Gastrocnemius medialis (tissue), 4 donors: Measurements from ENCODE around the gene DCUN1D5.

Experiments
- CTCF ChIP-seq, 5 experiments: fragments of 450-650 bp in 3 of 5; fragments of 200-600 bp in 2 of 5; sonication (generic) in 2 of 5; IDR thresholded peaks in 4 of 5; conservative IDR thresholded peaks in 1 of 5; 1 replicate in 4 of 5; 2 replicates in 1 of 5; pipeline ENCODE4 v1.5.1; 2016 to 2019; ENCODE audit warnings: antibody characterized with exemption in 5 of 5, mild to moderate bottlenecking in 3 of 5, moderate library complexity in 3 of 5
- POLR2A ChIP-seq, 2 donors: fragments of 450-650 bp; IDR thresholded peaks; one replicate each; pipeline ENCODE4 v1.6.1; 2017; ENCODE audit warnings: antibody characterized with exemption in 2 of 2, mild to moderate bottlenecking in 2 of 2, moderate library complexity in 2 of 2

GRCh38 chr11:103108933-103109817, 17.2 kb upstream of the DCUN1D5 start, which contains the start of gene DYNC2H1:
- TF ChIP-seq CTCF (IDR thresholded peaks at IDR 0.05 in 4 of 5, conservative IDR thresholded peaks at IDR 0.05 in 1 of 5) (peak in 3 of 5 experiments; percentile 18 to 48 (median 43)), POLR2A (IDR thresholded peaks at IDR 0.05) (no peak)
